DMS153 treated with DMSO at 0.1 percent for 48 hours (cell line): ENCODE results near the gene MED27.
"Not testable (repeated sequence)": the region's sequence is repeated elsewhere in the genome, so short reads cannot be mapped to it uniquely, and the experiment has no call there.

ENCODE experiments used
- DNase-seq: peaks from one replicate; lab custom pipeline; 2025; ENCODE audit not compliant: unreplicated experiment; lab: John Stamatoyannopoulos, UW

MED27 gene

GRCh38 chr9:132020272-132020671 lies 59.4 kb downstream of the MED27 start:
- no peak for DNase-seq

GRCh38 chr9:132019702-132020101 lies 60.0 kb downstream of the MED27 start:
- DNase-seq: no peak

DNA sequence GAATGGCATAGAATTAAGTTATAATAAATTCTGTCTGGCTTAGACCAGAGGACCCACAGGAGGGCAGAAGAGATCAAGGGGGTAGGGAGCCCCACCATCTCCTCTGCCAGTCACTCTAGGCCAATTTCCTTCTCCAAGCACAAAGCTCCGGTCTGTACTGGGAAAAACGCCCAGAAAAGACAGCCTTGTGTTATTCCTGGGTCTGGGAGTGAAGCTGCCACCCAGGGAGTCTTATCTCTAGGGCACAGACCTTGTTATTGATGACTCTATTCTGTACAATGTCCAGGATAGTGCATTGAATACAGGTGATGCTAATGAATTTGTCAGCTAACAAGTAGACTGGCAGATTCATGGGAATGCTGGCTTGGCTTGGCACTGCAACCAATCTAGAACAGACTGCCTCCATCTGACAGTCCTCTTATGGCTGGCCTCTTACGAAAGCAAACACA lies 60.7 kb downstream of the MED27 start:
- no peak for DNase-seq

DNA sequence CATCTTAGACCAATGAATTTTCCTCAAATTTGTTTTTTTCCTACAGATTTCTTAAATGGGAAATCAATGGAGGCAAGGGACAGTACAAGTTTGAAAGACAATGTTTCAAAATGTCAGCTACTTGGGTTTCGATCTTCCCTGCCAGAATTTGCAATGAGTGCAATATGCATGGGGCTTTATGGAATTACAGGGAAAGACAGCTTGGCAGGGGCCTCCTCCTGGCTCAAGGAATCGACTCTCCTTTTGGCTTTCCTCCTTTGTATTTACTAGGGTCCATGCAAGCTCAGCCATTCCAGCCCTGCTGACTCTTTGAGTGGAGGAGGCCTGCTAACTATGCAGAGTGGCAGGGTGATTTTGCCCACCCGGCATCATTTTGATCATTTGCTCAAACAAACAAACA lies 63.2 kb downstream of the MED27 start:
- no peak for DNase-seq

- no peak for DNase-seq
Observed at GRCh38 chr9:132015866-132016265, 63.8 kb downstream of the MED27 start.

DNA sequence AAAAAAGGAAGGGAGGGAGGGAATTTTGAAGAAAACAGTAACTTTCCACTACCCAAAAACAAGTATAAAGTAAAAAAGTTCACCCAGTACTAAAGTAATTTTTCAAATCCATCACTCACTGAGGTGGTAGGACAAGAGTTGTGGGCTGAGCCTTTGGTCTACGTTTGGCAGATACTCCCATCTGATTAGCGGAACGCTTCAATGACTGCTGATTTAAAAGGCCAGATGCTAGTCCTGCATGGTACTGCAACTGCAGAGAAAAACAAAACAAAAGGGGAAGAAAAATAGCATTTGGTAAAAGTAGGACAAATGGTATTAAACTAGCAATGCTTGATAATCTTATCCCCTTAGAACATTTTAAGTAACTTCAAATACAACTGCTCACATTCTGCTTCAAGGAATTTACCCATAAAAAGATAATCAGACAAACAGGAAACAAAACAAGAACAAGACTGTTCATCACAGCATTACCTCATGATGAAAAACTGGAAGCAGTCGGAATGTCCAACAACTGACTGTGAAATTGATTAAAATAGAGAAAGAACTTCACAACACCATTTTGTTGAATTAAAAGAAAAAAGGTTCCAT lies 65.4 kb downstream of the MED27 start:
- no peak for DNase-seq

DNA sequence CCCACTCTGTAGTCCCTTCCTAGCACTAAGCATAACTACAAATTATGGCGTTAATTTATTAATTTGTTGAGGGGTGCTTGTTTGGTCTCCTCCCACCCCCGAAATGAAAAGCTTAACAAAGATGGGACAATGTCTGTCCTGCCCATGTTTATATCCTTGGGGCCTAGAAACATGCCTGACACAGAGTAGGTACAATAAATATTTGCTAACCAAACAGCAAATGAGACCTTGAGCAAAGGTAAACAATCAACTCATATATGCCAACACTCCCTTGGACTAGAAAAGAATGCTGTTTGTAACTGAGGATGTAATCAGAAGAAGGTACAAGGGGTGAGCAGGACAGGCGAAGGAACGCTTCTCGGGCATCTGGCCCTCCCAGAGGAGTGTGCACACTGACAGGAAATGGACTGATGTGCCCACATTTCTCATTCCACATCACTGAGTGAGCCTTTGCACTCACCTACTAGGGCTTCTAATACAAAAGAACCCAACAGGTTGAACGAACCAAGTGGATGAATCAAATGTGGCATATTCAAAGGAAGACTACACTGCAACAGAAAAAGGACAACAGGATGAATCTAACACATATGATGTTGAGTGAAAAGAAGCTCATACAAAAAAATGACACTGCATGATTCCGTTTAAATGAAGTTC lies 66.8 kb downstream of the MED27 start:
- DNase-seq: no peak

GRCh38 chr9:132011896-132012295 lies 67.8 kb downstream of the MED27 start:
- DNase-seq: no peak

DNA sequence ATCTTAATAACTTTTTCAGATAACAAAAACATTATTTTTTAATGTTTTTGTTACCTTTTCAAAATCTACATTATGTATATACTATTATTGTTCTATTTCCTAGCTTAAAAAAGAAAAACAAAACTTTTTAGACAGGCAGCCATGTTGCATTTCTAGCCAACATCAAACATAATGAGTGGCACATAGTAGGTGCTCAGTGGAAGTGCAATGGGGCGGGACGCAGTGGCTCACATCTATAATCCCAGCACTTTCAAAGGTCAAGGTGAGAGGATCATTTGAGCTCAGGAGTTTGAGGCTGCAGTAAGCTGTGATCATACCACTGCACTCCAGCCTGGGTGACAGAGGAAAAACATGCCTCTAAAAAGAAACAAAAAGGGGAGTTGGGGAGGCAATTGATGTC lies 68.4 kb downstream of the MED27 start:
- no peak for DNase-seq

- not testable (repeated sequence) for DNase-seq
Observed at GRCh38 chr9:132010201-132010600, 69.5 kb downstream of the MED27 start.

GRCh38 chr9:132008855-132009812 lies 70.5 kb downstream of the MED27 start:
- no peak for DNase-seq

- peak; percentile 27 for DNase-seq
Observed at GRCh38 chr9:132008184-132008803, 71.4 kb downstream of the MED27 start.

DNA sequence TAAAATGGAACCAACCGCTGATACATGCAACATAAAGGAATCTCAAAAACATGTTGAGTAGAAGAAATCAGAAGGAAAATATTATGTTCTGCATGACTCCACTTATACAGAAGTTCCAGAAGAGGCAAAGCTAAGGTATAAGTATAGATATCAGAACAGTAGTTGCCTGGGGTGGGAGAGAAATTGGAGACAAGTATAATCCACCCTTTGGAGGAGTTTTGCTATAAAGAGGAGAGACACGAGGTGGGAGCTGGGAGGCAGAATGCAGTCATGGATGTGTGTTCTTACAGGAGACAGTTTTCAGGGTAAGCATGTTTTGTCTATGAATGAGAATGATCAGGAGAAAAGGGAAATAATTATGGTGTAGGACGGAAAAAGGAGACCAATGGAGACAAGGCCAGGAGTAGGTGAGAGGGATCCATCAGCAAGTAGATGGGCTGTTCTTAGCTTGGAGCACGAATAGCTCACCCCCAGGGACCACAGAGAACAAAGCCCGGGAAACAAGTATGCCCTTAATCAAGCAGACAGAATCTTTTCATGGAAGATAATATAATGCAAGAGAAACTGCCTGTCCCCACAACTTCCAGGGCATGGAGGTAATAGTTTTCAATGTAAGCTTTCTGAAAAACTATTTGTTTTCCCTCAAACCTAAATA lies 72.2 kb downstream of the MED27 start:
- no peak for DNase-seq

GRCh38 chr9:132006677-132007370 lies 72.8 kb downstream of the MED27 start:
- peak; percentile 84 for DNase-seq

- DNase-seq: no peak
Observed at GRCh38 chr9:132005899-132006298, 73.8 kb downstream of the MED27 start.

DNA sequence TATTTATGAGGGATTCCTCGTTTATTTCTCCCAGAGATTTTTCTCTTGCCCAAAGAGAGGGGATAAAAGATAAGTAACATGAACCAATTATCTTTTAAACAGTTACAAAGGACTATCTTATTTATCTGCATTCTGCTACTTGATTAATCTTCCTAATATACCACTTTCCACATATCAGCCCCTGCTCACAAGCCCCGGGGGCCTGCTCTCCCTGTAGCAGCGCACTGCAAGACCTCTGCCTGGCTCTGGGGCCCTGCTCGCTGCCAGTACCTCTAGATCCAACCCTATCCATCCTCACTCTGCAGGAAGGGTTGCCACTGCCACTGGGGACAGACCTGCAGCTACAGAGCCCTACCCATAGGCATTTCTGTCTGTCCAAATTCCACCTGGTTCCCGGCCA lies 75.3 kb downstream of the MED27 start:
- DNase-seq: no peak

GRCh38 chr9:132003896-132004295 lies 75.8 kb downstream of the MED27 start:
- DNase-seq: no peak

DNA sequence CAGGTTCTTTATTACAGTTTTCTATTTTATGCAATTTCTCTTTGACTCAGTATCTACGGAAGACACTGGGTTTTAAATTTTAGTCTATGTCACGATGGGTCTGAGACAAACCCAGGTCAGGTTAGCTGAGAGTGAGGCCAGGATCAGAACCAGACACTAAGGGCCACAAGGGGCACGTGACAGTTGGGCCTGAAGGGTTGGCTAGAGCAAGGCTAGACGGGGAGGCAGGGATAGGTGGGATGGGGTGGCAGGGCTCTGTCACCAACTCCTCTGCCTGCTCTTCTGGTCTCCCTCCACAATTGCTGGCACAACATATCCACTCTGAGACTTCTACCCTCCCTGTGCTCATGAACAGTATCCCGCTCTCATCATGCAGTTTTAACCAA lies 76.4 kb downstream of the MED27 start:
- DNase-seq: no peak

- no peak for DNase-seq
Observed at GRCh38 chr9:132002643-132003318, 76.9 kb downstream of the MED27 start.

- DNase-seq: no peak
Observed at GRCh38 chr9:132001567-132001966, 78.1 kb downstream of the MED27 start.
